ENCODE measurements around the gene PHF1.

- TF ChIP-seq CTCF (IDR thresholded peaks at IDR 0.05; ENCODE audit: low read depth, low read length) = no peak
- no peak for TF ChIP-seq MAX (IDR thresholded peaks at IDR 0.05; ENCODE audit: low read depth, low read length)
These were observed 3.6 kb upstream of the PHF1 start for GRCh38 chr6:33407132-33407718.

Measured in NB4 (cell line).